Memory B cell (primary cell): ENCODE measurements around the gene GPR25.

Source experiments
- ATAC-seq: fragments of 150-1000 bp; cut with Tn5 transposase; 2 replicates; pipeline ENCODE4 v1.10.0; 2021; ENCODE audit warnings: low read depth, mild to moderate bottlenecking, moderate library complexity
- DNase-seq, 2 donors: peaks; one replicate each; pipeline ENCODE4 v3.0.0; 2022; ENCODE audit warnings: low spot score in 2 of 2
- H3K27ac Mint-ChIP-seq: one replicate; pipeline ENCODE4 v1.8.0; 2022; ENCODE audit warnings: mild to moderate bottlenecking, moderate library complexity, mixed read lengths
- H3K27me3 Mint-ChIP-seq: one replicate; pipeline ENCODE4 v1.8.0; 2022; ENCODE audit warnings: mixed read lengths
- H3K36me3 Mint-ChIP-seq: one replicate; pipeline ENCODE4 v1.8.0; 2022; ENCODE audit warnings: mild to moderate bottlenecking, mixed read lengths
- H3K4me1 Mint-ChIP-seq: one replicate; pipeline ENCODE4 v1.8.0; 2022; ENCODE audit warnings: mixed read lengths
- H3K4me3 Mint-ChIP-seq: one replicate; pipeline ENCODE4 v1.8.0; 2022; ENCODE audit warnings: mild to moderate bottlenecking, moderate library complexity, mixed read lengths
- H3K9me3 Mint-ChIP-seq: one replicate; pipeline ENCODE4 v1.8.0; 2022; ENCODE audit warnings: mixed read lengths

The GPR25 gene

GRCh38 chr1:200883118-200883517 is 10.3 kb downstream of the GPR25 start:
- Mint-ChIP-seq H3K36me3 (no peaks in the 10 kb centered on the region), H3K4me3 (no peak overlapping the region), H3K27me3 (no peaks in the 10 kb centered on the region), H3K9me3 (no peaks in the 10 kb centered on the region), H3K27ac (no peak overlapping the region), H3K4me1 (peaks cover 19% of the 10 kb centered on the region)
- DNase-seq (no peak), ATAC-seq (no peak)

GRCh38 chr1:200885623-200886402 is 13.0 kb downstream of the GPR25 start:
- Mint-ChIP-seq H3K9me3 (no peaks in the 10 kb centered on the region), H3K27me3 (no peaks in the 10 kb centered on the region), H3K4me3 (no peak overlapping the region), H3K36me3 (no peaks in the 10 kb centered on the region), H3K27ac (no peak overlapping the region), H3K4me1 (peaks cover 32% of the 10 kb centered on the region)
- ATAC-seq = no peak
- DNase-seq = no peak

- Mint-ChIP-seq H3K36me3 (no peaks in the 10 kb centered on the region), H3K4me1 (peaks cover 32% of the 10 kb centered on the region), H3K9me3 (no peaks in the 10 kb centered on the region), H3K27me3 (peaks cover 3% of the 10 kb centered on the region), H3K4me3 (no peak overlapping the region), H3K27ac (no peak overlapping the region)
- DNase-seq (no peak), ATAC-seq (no peak)
These were observed 13.8 kb downstream of the GPR25 start for GRCh38 chr1:200886594-200886993.

GRCh38 chr1:200887036-200887435 is 14.3 kb downstream of the GPR25 start:
- DNase-seq (no peak), ATAC-seq (no peak)
- Mint-ChIP-seq H3K36me3 (no peaks in the 10 kb centered on the region), H3K27ac (peak overlapping the region; percentile 86), H3K27me3 (peaks cover 5% of the 10 kb centered on the region), H3K9me3 (no peaks in the 10 kb centered on the region), H3K4me3 (peak overlapping the region; percentile 53), H3K4me1 (peaks cover 36% of the 10 kb centered on the region)

GRCh38 chr1:200887772-200888348 is 15.1 kb downstream of the GPR25 start:
- Mint-ChIP-seq H3K36me3 (no peaks in the 10 kb centered on the region), H3K4me1 (peaks cover 38% of the 10 kb centered on the region), H3K27me3 (peaks cover 5% of the 10 kb centered on the region), H3K9me3 (no peaks in the 10 kb centered on the region), H3K27ac (peak overlapping the region; percentile 86), H3K4me3 (peak overlapping the region; percentile 59)
- ATAC-seq (no peak), DNase-seq (no peak)

- Mint-ChIP-seq H3K4me3 (peak overlapping the region; percentile 50), H3K36me3 (no peaks in the 10 kb centered on the region), H3K27me3 (peaks cover 7% of the 10 kb centered on the region), H3K4me1 (peaks cover 38% of the 10 kb centered on the region), H3K9me3 (no peaks in the 10 kb centered on the region), H3K27ac (peak overlapping the region; percentile 86)
- ATAC-seq (peak; percentile 96), DNase-seq (peak; percentile 48)
These were observed 15.6 kb downstream of the GPR25 start for GRCh38 chr1:200888349-200888838.

GRCh38 chr1:200889571-200889970 is 16.8 kb downstream of the GPR25 start:
- Mint-ChIP-seq H3K27ac (peak overlapping the region; percentile 86), H3K36me3 (no peaks in the 10 kb centered on the region), H3K9me3 (no peaks in the 10 kb centered on the region), H3K4me3 (no peak overlapping the region), H3K27me3 (peaks cover 12% of the 10 kb centered on the region), H3K4me1 (peaks cover 33% of the 10 kb centered on the region)
- DNase-seq = no peak
- no peak for ATAC-seq

- Mint-ChIP-seq H3K4me1 (peaks cover 33% of the 10 kb centered on the region), H3K27ac (no peak overlapping the region), H3K9me3 (no peaks in the 10 kb centered on the region), H3K27me3 (peaks cover 12% of the 10 kb centered on the region), H3K36me3 (no peaks in the 10 kb centered on the region), H3K4me3 (peak overlapping the region; percentile 82)
- ATAC-seq = no peak
- DNase-seq = no peak
These were observed 17.2 kb downstream of the GPR25 start for GRCh38 chr1:200890027-200890426.

- Mint-ChIP-seq H3K27me3 (peaks cover 12% of the 10 kb centered on the region), H3K36me3 (no peaks in the 10 kb centered on the region), H3K4me3 (peak overlapping the region; percentile 82), H3K27ac (peak overlapping the region; percentile 18), H3K4me1 (peaks cover 37% of the 10 kb centered on the region), H3K9me3 (no peaks in the 10 kb centered on the region)
- DNase-seq (peak in 1 of 2 donors; percentile 39), ATAC-seq (no peak)
These were observed 18.3 kb downstream of the GPR25 start for GRCh38 chr1:200890818-200891773.

- peak overlapping the region; percentile 82 for H3K4me3 Mint-ChIP-seq
- peaks cover 12% of the 10 kb centered on the region for H3K27me3 Mint-ChIP-seq
- peaks cover 37% of the 10 kb centered on the region for H3K4me1 Mint-ChIP-seq
- DNase-seq (no peak), ATAC-seq (no peak)
- H3K27ac Mint-ChIP-seq = no peak overlapping the region
- H3K36me3 Mint-ChIP-seq = no peaks in the 10 kb centered on the region
- no peaks in the 10 kb centered on the region for H3K9me3 Mint-ChIP-seq
These were observed 19.0 kb downstream of the GPR25 start for GRCh38 chr1:200891774-200892157.

GRCh38 chr1:200892546-200892945 is 19.8 kb downstream of the GPR25 start:
- H3K27me3 Mint-ChIP-seq = peaks cover 12% of the 10 kb centered on the region
- H3K27ac Mint-ChIP-seq = no peak overlapping the region
- H3K4me1 Mint-ChIP-seq = peaks cover 37% of the 10 kb centered on the region
- no peak for ATAC-seq
- no peak overlapping the region for H3K4me3 Mint-ChIP-seq
- H3K9me3 Mint-ChIP-seq = no peaks in the 10 kb centered on the region
- no peak for DNase-seq
- H3K36me3 Mint-ChIP-seq = no peaks in the 10 kb centered on the region

- no peaks in the 10 kb centered on the region for H3K36me3 Mint-ChIP-seq
- peaks cover 12% of the 10 kb centered on the region for H3K27me3 Mint-ChIP-seq
- DNase-seq (no peak), ATAC-seq (no peak)
- H3K27ac Mint-ChIP-seq = no peak overlapping the region
- H3K4me1 Mint-ChIP-seq = peaks cover 34% of the 10 kb centered on the region
- H3K9me3 Mint-ChIP-seq = no peaks in the 10 kb centered on the region
- no peak overlapping the region for H3K4me3 Mint-ChIP-seq
These were observed 20.2 kb downstream of the GPR25 start for GRCh38 chr1:200892958-200893357.

GRCh38 chr1:200893411-200893901 is 20.7 kb downstream of the GPR25 start:
- ATAC-seq (no peak), DNase-seq (no peak)
- no peaks in the 10 kb centered on the region for H3K36me3 Mint-ChIP-seq
- H3K27me3 Mint-ChIP-seq = peaks cover 12% of the 10 kb centered on the region
- no peaks in the 10 kb centered on the region for H3K9me3 Mint-ChIP-seq
- H3K27ac Mint-ChIP-seq = no peak overlapping the region
- peaks cover 32% of the 10 kb centered on the region for H3K4me1 Mint-ChIP-seq
- H3K4me3 Mint-ChIP-seq = no peak overlapping the region
